Activated T-cell treated with anti-CD3 and anti-CD28 coated beads, Interleukin-2, amount 50 U/mL, for 4 hours (primary cell): ENCODE measurements around the gene ZNF484. TPM values are rescaled to one million over a fixed set of nuclear protein-coding genes. Genes with fewer than 3 reads are reported as not detected.
"Not testable (repeated sequence)": the region's sequence is repeated elsewhere in the genome, so short reads cannot be mapped to it uniquely, and the experiment has no call there.

Source experiments
- ATAC-seq, 2 donors: fragments of 200-7000 bp; cut with Tn5 transposase; one replicate each; pipeline ENCODE4 v1.10.0; 2021
- DNase-seq: peaks from one replicate; pipeline ENCODE4 v3.0.0-alpha.2; 2020
- H3K27me3 Mint-ChIP-seq: one replicate; pipeline ENCODE4 v1.8.0; 2021; ENCODE audit warnings: low read depth, mixed read lengths
- H3K36me3 Mint-ChIP-seq: one replicate; pipeline ENCODE4 v1.8.0; 2022; ENCODE audit warnings: mixed read lengths; ENCODE audit not compliant: insufficient read depth
- H3K4me1 Mint-ChIP-seq: one replicate; pipeline ENCODE4 v1.8.0; 2021; ENCODE audit warnings: low read depth, mixed read lengths
- H3K4me3 Mint-ChIP-seq: one replicate; pipeline ENCODE4 v1.8.0; 2021; ENCODE audit warnings: mild to moderate bottlenecking, moderate library complexity, mixed read lengths
- H3K9me3 Mint-ChIP-seq: one replicate; pipeline ENCODE4 v1.8.0; 2021; ENCODE audit warnings: mixed read lengths
- total RNA-seq, 3 donors: library from RNA; stranded (reverse); gene quantifications; one replicate each; pipeline ENCODE4 v1.2.1, GENCODE V29; 2021

Gene ZNF484
- total RNA-seq, 3 donors from 2014 or later = 4.1 to 4.8 (median 4.6) TPM

DNA sequence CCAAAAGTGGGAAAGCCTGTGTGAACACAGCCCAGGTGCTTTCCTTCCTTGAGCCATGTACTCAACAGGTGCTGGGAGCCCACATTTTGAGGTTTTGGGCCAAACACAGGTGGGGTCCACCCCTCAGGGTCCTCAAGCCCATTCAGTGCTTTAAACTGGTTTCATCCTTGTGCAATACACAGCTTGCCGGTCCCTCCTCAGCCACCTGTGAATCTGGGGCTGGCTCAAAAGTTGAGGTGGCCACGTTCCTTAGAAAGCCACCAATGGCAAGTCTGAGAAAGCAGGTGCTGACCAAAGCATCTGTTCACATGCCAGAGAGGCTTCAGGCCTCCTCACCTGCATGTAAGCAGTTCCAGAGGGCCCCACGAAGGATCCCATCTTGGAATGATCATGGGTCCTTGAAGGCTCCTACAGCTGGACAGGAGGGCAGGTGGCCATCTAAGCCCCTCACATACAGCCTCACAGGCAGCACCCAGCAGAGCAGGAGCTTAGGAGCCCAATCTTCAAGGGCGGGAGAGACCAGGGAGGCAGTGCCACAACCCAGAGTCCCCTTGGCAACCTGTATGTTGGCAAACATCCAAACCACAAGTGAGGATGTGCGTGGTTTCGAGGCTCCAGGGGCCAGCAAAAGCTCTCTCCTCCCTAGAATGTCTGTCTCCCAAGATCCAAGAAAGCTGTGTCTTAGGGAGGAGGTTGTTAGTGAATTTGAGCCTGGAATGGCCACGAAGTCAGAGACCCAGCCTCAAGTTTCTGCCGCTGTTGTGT, 9.2 kb upstream of the ZNF484 start:
- H3K27me3 Mint-ChIP-seq, H3K9me3 Mint-ChIP-seq, H3K4me3 Mint-ChIP-seq, H3K36me3 Mint-ChIP-seq, DNase-seq, ATAC-seq: not testable (repeated sequence)
- peaks cover 45% of the 10 kb centered on the region for H3K4me1 Mint-ChIP-seq

GRCh38 chr9:92883666-92884405, 6.0 kb upstream of the ZNF484 start:
- not testable (repeated sequence) for DNase-seq, ATAC-seq, H3K27me3 Mint-ChIP-seq, H3K4me3 Mint-ChIP-seq, H3K36me3 Mint-ChIP-seq, H3K9me3 Mint-ChIP-seq
- peaks cover 39% of the 10 kb centered on the region for H3K4me1 Mint-ChIP-seq

- ATAC-seq (no peak), DNase-seq (no peak)
- Mint-ChIP-seq H3K4me1 (peaks cover 36% of the 10 kb centered on the region), H3K4me3 (no peak overlapping the region), H3K36me3 (peaks cover 5% of the 10 kb centered on the region), H3K27me3 (no peaks in the 10 kb centered on the region), H3K9me3 (no peaks in the 10 kb centered on the region)
Measured at GRCh38 chr9:92882276-92882675, 4.4 kb upstream of the ZNF484 start.

DNA sequence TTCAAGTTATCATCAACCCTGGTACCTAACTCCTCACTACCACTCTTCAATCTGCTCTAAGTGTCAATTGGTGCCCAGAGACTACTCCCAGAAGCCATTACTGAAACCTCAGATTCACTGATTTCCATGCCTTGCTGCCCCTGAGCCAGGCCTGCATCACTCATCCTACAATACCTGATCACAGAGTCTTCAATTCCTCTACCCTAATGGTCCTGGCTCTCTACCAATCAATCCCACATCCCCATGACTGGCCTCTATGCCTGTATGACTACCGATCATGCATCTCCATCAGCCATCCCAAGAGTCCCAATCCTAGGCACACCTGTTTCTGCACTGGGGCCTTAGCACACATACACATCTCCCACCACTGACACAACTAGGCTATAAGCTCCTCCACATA, 2.5 kb downstream of the ZNF484 start:
- H3K4me3 Mint-ChIP-seq = peak overlapping the region; percentile 14
- DNase-seq = no peak
- H3K27me3 Mint-ChIP-seq = no peaks in the 10 kb centered on the region
- peaks cover 25% of the 10 kb centered on the region for H3K36me3 Mint-ChIP-seq
- ATAC-seq = no peak
- H3K9me3 Mint-ChIP-seq = no peaks in the 10 kb centered on the region
- H3K4me1 Mint-ChIP-seq = peaks cover 58% of the 10 kb centered on the region

DNA sequence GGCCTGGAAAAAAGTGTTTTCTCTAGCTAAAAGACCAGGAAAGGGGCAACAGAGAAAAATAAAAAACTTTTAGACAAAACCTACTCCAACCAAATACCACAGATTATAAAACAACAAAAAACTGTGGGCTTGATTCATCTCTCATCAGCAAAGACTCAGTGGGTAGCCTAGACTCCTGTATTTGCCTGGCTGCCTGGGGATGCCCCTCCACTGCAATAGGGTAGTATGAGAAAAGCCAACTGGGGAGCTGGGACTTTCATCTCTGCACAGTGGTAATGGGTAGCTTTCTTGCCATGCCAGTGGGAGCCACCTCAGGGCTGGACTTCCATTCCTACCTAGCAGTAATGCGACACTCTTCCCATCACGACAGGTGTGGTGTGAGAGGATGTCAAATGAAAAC, 7.5 kb downstream of the ZNF484 start:
- Mint-ChIP-seq H3K9me3 (no peaks in the 10 kb centered on the region), H3K4me3 (no peak overlapping the region), H3K27me3 (no peaks in the 10 kb centered on the region), H3K36me3 (peaks cover 44% of the 10 kb centered on the region), H3K4me1 (peaks cover 46% of the 10 kb centered on the region)
- ATAC-seq (no peak), DNase-seq (no peak)

GRCh38 chr9:92866600-92866999, 11.2 kb downstream of the ZNF484 start:
- H3K27me3 Mint-ChIP-seq = not testable (repeated sequence)
- H3K36me3 Mint-ChIP-seq = peaks cover 62% of the 10 kb centered on the region

GRCh38 chr9:92864152-92864551, 13.7 kb downstream of the ZNF484 start:
- Mint-ChIP-seq H3K4me3 (no peak overlapping the region), H3K4me1 (peaks cover 46% of the 10 kb centered on the region), H3K36me3 (peaks cover 66% of the 10 kb centered on the region), H3K27me3 (no peaks in the 10 kb centered on the region), H3K9me3 (no peaks in the 10 kb centered on the region)
- DNase-seq = no peak
- no peak for ATAC-seq

More at GRCh38 chr9:92866600-92866999, 11.2 kb downstream of the ZNF484 start:
- H3K4me3 Mint-ChIP-seq, DNase-seq, ATAC-seq, H3K9me3 Mint-ChIP-seq: not testable (repeated sequence)
- H3K4me1 Mint-ChIP-seq = peaks cover 50% of the 10 kb centered on the region

DNA sequence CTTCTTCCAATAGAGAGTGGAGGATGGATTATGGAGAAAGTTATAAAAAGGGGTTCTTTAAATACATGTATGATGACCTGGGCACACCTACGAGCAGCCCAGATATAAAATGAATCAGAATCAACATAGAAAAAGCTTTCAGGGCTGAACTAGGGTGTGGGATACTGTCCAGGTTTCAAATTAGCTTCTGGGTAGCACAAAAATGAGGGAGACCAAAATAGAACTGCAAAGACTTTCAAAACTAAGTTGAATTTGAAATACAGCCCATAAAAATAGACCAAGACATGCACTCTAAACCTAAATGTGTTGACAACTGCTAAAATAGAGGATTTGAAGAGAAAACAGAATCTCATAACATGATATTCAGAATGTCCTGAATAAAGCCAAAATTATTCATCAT, 17.0 kb downstream of the ZNF484 start:
- Mint-ChIP-seq H3K36me3 (peaks cover 62% of the 10 kb centered on the region), H3K4me1 (peaks cover 39% of the 10 kb centered on the region), H3K9me3 (no peaks in the 10 kb centered on the region), H3K27me3 (no peaks in the 10 kb centered on the region), H3K4me3 (no peak overlapping the region)
- no peak for DNase-seq
- ATAC-seq = no peak

- Mint-ChIP-seq H3K27me3 (no peaks in the 10 kb centered on the region), H3K9me3 (no peaks in the 10 kb centered on the region), H3K4me1 (peaks cover 20% of the 10 kb centered on the region), H3K36me3 (peaks cover 70% of the 10 kb centered on the region), H3K4me3 (no peak overlapping the region)
- ATAC-seq (no peak), DNase-seq (no peak)
Measured at GRCh38 chr9:92857236-92857635, 20.6 kb downstream of the ZNF484 start.

DNA sequence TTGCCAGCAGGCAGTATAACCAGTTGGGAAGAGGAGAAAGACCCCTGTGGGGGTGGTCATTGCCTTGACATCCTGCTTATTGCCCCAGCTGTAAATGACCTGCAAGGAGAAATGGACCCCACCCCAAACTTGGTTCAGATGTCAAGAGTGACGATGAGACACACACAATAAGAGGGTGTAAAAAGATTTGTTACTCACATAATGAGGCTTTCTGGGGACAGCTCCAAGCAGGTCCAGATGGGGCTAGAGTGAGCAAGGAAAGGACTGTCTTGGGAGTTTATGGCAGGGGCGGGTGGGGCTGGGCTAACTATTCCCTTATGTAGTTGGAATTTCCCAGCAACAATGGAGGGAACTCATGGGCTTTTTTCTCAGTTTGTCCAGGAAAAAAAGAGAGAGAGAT, 24.1 kb downstream of the ZNF484 start:
- Mint-ChIP-seq H3K27me3 (no peaks in the 10 kb centered on the region), H3K9me3 (no peaks in the 10 kb centered on the region), H3K36me3 (peaks cover 72% of the 10 kb centered on the region), H3K4me3 (no peak overlapping the region), H3K4me1 (peaks cover 2% of the 10 kb centered on the region)
- DNase-seq (no peak), ATAC-seq (no peak)

GRCh38 chr9:92850898-92851297, 26.9 kb downstream of the ZNF484 start:
- DNase-seq = no peak
- Mint-ChIP-seq H3K4me1 (peaks cover 2% of the 10 kb centered on the region), H3K27me3 (no peaks in the 10 kb centered on the region), H3K36me3 (peaks cover 84% of the 10 kb centered on the region), H3K4me3 (no peak overlapping the region), H3K9me3 (peaks cover 11% of the 10 kb centered on the region)
- ATAC-seq = no peak

- Mint-ChIP-seq H3K9me3 (peaks cover 28% of the 10 kb centered on the region), H3K36me3 (peaks cover 75% of the 10 kb centered on the region)
- H3K27me3 Mint-ChIP-seq, H3K4me3 Mint-ChIP-seq, ATAC-seq, DNase-seq, H3K4me1 Mint-ChIP-seq: not testable (repeated sequence)
Measured at GRCh38 chr9:92848740-92849139, 29.1 kb downstream of the ZNF484 start.

GRCh38 chr9:92846662-92847145, 31.1 kb downstream of the ZNF484 start:
- peaks cover 2% of the 10 kb centered on the region for H3K4me1 Mint-ChIP-seq
- ATAC-seq (no peak), DNase-seq (no peak)
- peaks cover 35% of the 10 kb centered on the region for H3K9me3 Mint-ChIP-seq
- H3K27me3 Mint-ChIP-seq = no peaks in the 10 kb centered on the region
- peaks cover 69% of the 10 kb centered on the region for H3K36me3 Mint-ChIP-seq
- no peak overlapping the region for H3K4me3 Mint-ChIP-seq

DNA sequence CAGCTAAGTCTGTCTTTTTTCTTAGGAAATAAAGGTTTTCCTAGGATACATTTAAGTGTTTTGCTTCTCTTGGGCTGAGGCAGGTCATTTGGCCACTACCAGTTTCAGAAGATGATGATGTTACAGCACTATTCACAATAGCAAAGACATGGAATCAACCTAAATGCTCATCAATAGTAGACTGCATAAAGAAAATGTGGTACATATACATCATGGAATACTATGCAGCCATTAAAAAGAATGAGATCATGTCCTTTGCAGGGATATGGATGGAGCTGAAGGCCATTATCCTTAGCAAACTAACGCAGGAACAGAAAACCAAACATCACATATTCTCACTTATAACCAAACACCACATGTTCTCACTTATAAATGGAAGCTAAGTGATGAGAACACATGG, 39.4 kb downstream of the ZNF484 start:
- not testable (repeated sequence) for DNase-seq, ATAC-seq, H3K4me1 Mint-ChIP-seq, H3K27me3 Mint-ChIP-seq, H3K4me3 Mint-ChIP-seq
- Mint-ChIP-seq H3K36me3 (peaks cover 19% of the 10 kb centered on the region), H3K9me3 (peaks cover 57% of the 10 kb centered on the region)

DNA sequence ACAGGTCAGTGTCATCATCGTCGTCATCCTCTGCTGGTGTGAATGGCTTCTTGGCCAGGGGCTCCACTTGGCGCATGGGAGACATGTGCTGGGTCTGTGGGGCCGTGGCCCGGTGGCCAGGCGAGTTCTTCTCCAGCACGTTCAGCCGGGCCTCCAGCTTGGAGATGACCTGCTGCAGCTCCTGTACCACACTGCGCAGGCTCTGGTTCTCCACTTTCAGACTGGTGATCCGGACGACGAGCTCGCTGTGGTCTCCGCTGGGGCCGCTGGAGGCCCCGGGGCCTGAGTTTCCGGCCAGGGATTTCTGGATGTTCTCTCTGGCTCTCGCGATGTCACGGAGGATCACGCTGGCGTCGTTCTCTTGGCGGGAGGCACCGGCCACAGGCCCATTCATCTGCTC, 40.6 kb downstream of the ZNF484 start:
- H3K4me1 Mint-ChIP-seq = no peaks in the 10 kb centered on the region
- no peak for ATAC-seq
- peaks cover 53% of the 10 kb centered on the region for H3K9me3 Mint-ChIP-seq
- H3K36me3 Mint-ChIP-seq = peaks cover 12% of the 10 kb centered on the region
- no peak for DNase-seq
- no peaks in the 10 kb centered on the region for H3K27me3 Mint-ChIP-seq
- no peak overlapping the region for H3K4me3 Mint-ChIP-seq
